K562 (cell line): Measurements from ENCODE around the gene AGPAT1. TPM values are rescaled to one million over a fixed set of nuclear protein-coding genes. Genes with fewer than 3 reads are reported as not detected.

Experiments used
- CBFA2T2 ChIP-seq: fragments of 450-650 bp; conservative IDR thresholded peaks from 2 replicates; pipeline ENCODE4 v1.6.1; 2017; ENCODE audit warnings: mild to moderate bottlenecking
- CBX3 ChIP-seq, 2 experiments: IDR thresholded peaks; 1 replicate in 1 of 2; 2 replicates in 1 of 2; pipeline ENCODE4 v1.6.1; 2012; ENCODE audit warnings: inconsistent platforms in 2 of 2, low read length in 2 of 2, borderline replicate concordance in 1 of 2, control low read depth in 1 of 2
- CHCHD3 ChIP-seq: fragments of 250-450 bp; sonication (Bioruptor Pico); IDR thresholded peaks from 2 replicates; pipeline ENCODE4 v2.1.2; 2022; ENCODE audit warnings: mild to moderate bottlenecking
- ETV5 ChIP-seq: sonication (generic); formaldehyde crosslinking; IDR thresholded peaks from 2 replicates; pipeline ENCODE4 v1.4.0; 2020; ENCODE audit warnings: low read depth, mild to moderate bottlenecking, missing genetic modification reagents
- KHSRP ChIP-seq: fragments of 450-650 bp; IDR thresholded peaks from 2 replicates; pipeline ENCODE4 v1.6.1; 2017
- LARP7 ChIP-seq: fragments of 450-650 bp; IDR thresholded peaks from 2 replicates; pipeline ENCODE4 v1.6.1; 2016
- MEIS2 ChIP-seq: fragments of 450-650 bp; IDR thresholded peaks from 2 replicates; pipeline ENCODE4 v1.6.1; 2014; ENCODE audit warnings: mild to moderate bottlenecking; ENCODE audit not compliant: partially characterized antibody
- RAD21 ChIP-seq, 2 experiments: fragments of 250-450 bp in 1 of 2; fragments of 450-650 bp in 1 of 2; sonication (Bioruptor Pico) in 1 of 2; formaldehyde crosslinking in 1 of 2; IDR thresholded peaks in 1 of 2; conservative IDR thresholded peaks in 1 of 2; 2 replicates each; pipeline versions ENCODE4 v1.4.0 to v1.8.0; 2020 to 2022; ENCODE audit warnings: mild to moderate bottlenecking in 2 of 2, moderate library complexity in 1 of 2
- SIN3B ChIP-seq: fragments of 450-650 bp; IDR thresholded peaks from 2 replicates; pipeline ENCODE4 v1.6.1; 2017; ENCODE audit warnings: low read depth, mild to moderate bottlenecking, moderate library complexity
- TAF1 ChIP-seq: IDR thresholded peaks from 2 replicates; pipeline ENCODE4 v1.6.1; 2011; ENCODE audit warnings: mild to moderate bottlenecking, low read length, moderate library complexity; ENCODE audit not compliant: insufficient read depth, control insufficient read depth, severe bottlenecking; ENCODE audit errors: extremely low read depth
- polyA plus RNA-seq, 8 experiments: library from polyadenylated mRNA; depleted of rRNA in 4 of 8; stranded (reverse) in 5 of 8; unstranded in 3 of 8; fragments of >200 nt; fragmentation: Nextera tagmentation in 2 of 8; fragmentation: Illumina TruSeq in 1 of 8; extraction: Ambion mirVana in 2 of 8; extraction: Trizol in 1 of 8; gene quantifications; 2 replicates each; pipeline versions ENCODE4 v1.2.1 to v1.2.3, GENCODE V29; 2011 to 2014; ENCODE audit warnings: inconsistent platforms in 1 of 8, missing spikeins in 1 of 8
- total RNA-seq, 7 experiments: library from RNA; depleted of rRNA in 6 of 7; stranded (reverse); fragments of >200 nt in 6 of 7; fragmentation: Illumina TruSeq in 2 of 7; extraction: Trizol in 2 of 7; gene quantifications; 2 replicates each; pipeline versions ENCODE4 v1.2.1 to v1.2.3, GENCODE V29; 2011 to 2021; ENCODE audit warnings: low replicate concordance in 1 of 7
- TF ChIP-seq, protein P1 (sequence below): fragments of 450-650 bp; IDR thresholded peaks from 2 replicates; pipeline ENCODE4 v1.6.1; 2018; ENCODE audit not compliant: partially characterized antibody
- TF ChIP-seq, protein P2 (sequence below), 2 experiments: fragments of 250-450 bp in 1 of 2; fragments of 450-650 bp in 1 of 2; sonication (Bioruptor Pico) in 1 of 2; IDR thresholded peaks; 2 replicates each; pipeline versions ENCODE4 v1.6.1 to v1.8.0; 2016 to 2021; ENCODE audit warnings: mild to moderate bottlenecking in 2 of 2, moderate library complexity in 2 of 2, missing compliant biosample characterization in 1 of 2, missing genetic modification characterization in 1 of 2
- TF ChIP-seq, protein P3 (sequence below): fragments of 450-650 bp; formaldehyde crosslinking; IDR thresholded peaks from 2 replicates; pipeline ENCODE4 v1.4.0; 2020; ENCODE audit warnings: mild to moderate bottlenecking, moderate library complexity
- TF ChIP-seq, protein P4 (sequence below): fragments of 250-450 bp; sonication (Bioruptor Pico); IDR thresholded peaks from 2 replicates; pipeline ENCODE4 v1.8.0; 2022; ENCODE audit warnings: moderate library complexity, mild to moderate bottlenecking, inconsistent platforms
- TF ChIP-seq, protein P5 (sequence below): sonication (generic); formaldehyde crosslinking; IDR thresholded peaks from 2 replicates; pipeline ENCODE4 v1.8.1; 2023; ENCODE audit warnings: mild to moderate bottlenecking, missing genetic modification reagents
- TF ChIP-seq, protein P6 (sequence below): fragments of 450-650 bp; IDR thresholded peaks from 2 replicates; pipeline ENCODE4 v1.6.1; 2016; ENCODE audit warnings: borderline replicate concordance

AGPAT1 gene
- total and polyA plus RNA-seq, 9 of the 15 experiments (the other 6 are each of a cell fraction or from before 2014, with no cell fraction given) = 37.9 to 176 (median 69.4) TPM

DNA sequence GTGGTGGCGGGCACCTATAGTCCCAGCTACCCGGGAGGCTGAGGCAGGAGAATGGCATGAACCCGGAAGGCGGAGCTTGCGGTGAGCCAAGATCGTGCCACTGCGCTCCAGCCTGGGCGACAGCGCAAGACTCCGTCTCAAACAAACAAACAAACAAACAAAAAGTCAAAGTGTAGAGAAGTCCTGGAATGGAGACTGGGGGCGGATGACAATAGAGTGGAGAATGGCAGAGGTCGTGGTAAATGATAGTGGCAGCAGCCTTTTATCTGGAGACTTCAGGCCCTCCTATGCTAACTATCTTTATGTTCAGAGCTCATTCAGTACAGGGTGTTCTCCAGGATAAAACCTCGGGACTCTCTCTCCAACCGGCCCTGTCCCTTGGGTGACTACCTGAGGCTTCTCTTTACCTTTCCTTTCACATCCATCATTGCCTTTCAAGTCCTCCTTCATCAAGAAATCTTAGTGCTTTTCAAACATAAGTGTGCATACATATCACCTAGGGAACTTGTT lies 44.4 kb downstream of the AGPAT1 start (continued):
- TF ChIP-seq CBX3 (IDR thresholded peaks at IDR 0.05; ENCODE audit: borderline replicate concordance in 1 of 2, low read length in 2 of 2) (peak in 1 of 2 experiments; percentile 78; a peak in 1 of 3 replicates), SIN3B (no peak), MEIS2 (peak; percentile 85), CHCHD3 (CRISPR knock-in tag) (no peak), CBFA2T2 (peak; percentile 99), LARP7 (peak; percentile 34; the same call in 1 of the 2 replicates), KHSRP (peak; percentile 93), TAF1 (peak; percentile 59), RAD21 (CRISPR knock-in tag; conservative IDR thresholded peaks at IDR 0.05 in 1 of 2, IDR thresholded peaks at IDR 0.05 in 1 of 2) (0 out of 4 replicates have a peak, but pooled peaks of 1 of the 2 experiments have one; percentile 10), ETV5 (0 out of 2 replicates have a peak, but pooled peaks have one; percentile 26)
- TF ChIP-seq, protein P1, sequence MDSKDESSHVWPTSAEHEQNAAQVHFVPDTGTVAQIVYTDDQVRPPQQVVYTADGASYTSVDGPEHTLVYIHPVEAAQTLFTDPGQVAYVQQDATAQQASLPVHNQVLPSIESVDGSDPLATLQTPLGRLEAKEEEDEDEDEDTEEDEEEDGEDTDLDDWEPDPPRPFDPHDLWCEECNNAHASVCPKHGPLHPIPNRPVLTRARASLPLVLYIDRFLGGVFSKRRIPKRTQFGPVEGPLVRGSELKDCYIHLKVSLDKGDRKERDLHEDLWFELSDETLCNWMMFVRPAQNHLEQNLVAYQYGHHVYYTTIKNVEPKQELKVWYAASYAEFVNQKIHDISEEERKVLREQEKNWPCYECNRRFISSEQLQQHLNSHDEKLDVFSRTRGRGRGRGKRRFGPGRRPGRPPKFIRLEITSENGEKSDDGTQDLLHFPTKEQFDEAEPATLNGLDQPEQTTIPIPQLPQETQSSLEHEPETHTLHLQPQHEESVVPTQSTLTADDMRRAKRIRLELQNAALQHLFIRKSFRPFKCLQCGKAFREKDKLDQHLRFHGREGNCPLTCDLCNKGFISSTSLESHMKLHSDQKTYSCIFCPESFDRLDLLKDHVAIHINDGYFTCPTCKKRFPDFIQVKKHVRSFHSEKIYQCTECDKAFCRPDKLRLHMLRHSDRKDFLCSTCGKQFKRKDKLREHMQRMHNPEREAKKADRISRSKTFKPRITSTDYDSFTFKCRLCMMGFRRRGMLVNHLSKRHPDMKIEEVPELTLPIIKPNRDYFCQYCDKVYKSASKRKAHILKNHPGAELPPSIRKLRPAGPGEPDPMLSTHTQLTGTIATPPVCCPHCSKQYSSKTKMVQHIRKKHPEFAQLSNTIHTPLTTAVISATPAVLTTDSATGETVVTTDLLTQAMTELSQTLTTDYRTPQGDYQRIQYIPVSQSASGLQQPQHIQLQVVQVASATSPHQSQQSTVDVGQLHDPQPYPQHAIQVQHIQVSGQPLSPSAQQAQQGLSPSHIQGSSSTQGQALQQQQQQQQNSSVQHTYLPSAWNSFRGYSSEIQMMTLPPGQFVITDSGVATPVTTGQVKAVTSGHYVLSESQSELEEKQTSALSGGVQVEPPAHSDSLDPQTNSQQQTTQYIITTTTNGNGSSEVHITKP = peak; percentile 53
- TF ChIP-seq, protein P2, sequence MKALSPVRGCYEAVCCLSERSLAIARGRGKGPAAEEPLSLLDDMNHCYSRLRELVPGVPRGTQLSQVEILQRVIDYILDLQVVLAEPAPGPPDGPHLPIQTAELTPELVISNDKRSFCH (CRISPR knock-in tag; IDR thresholded peaks at IDR 0.05) = no peak
- TF ChIP-seq, protein P2 (tag; IDR thresholded peaks at IDR 0.05) = peak; percentile 85
- TF ChIP-seq, protein P3, sequence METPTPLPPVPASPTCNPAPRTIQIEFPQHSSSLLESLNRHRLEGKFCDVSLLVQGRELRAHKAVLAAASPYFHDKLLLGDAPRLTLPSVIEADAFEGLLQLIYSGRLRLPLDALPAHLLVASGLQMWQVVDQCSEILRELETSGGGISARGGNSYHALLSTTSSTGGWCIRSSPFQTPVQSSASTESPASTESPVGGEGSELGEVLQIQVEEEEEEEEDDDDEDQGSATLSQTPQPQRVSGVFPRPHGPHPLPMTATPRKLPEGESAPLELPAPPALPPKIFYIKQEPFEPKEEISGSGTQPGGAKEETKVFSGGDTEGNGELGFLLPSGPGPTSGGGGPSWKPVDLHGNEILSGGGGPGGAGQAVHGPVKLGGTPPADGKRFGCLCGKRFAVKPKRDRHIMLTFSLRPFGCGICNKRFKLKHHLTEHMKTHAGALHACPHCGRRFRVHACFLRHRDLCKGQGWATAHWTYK = peak; percentile 87
- TF ChIP-seq, protein P4, sequence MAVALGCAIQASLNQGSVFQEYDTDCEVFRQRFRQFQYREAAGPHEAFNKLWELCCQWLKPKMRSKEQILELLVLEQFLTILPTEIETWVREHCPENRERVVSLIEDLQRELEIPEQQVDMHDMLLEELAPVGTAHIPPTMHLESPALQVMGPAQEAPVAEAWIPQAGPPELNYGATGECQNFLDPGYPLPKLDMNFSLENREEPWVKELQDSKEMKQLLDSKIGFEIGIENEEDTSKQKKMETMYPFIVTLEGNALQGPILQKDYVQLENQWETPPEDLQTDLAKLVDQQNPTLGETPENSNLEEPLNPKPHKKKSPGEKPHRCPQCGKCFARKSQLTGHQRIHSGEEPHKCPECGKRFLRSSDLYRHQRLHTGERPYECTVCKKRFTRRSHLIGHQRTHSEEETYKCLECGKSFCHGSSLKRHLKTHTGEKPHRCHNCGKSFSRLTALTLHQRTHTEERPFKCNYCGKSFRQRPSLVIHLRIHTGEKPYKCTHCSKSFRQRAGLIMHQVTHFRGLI = no peak
- TF ChIP-seq, protein P5, sequence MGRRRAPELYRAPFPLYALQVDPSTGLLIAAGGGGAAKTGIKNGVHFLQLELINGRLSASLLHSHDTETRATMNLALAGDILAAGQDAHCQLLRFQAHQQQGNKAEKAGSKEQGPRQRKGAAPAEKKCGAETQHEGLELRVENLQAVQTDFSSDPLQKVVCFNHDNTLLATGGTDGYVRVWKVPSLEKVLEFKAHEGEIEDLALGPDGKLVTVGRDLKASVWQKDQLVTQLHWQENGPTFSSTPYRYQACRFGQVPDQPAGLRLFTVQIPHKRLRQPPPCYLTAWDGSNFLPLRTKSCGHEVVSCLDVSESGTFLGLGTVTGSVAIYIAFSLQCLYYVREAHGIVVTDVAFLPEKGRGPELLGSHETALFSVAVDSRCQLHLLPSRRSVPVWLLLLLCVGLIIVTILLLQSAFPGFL = no peak
- TF ChIP-seq, protein P6, sequence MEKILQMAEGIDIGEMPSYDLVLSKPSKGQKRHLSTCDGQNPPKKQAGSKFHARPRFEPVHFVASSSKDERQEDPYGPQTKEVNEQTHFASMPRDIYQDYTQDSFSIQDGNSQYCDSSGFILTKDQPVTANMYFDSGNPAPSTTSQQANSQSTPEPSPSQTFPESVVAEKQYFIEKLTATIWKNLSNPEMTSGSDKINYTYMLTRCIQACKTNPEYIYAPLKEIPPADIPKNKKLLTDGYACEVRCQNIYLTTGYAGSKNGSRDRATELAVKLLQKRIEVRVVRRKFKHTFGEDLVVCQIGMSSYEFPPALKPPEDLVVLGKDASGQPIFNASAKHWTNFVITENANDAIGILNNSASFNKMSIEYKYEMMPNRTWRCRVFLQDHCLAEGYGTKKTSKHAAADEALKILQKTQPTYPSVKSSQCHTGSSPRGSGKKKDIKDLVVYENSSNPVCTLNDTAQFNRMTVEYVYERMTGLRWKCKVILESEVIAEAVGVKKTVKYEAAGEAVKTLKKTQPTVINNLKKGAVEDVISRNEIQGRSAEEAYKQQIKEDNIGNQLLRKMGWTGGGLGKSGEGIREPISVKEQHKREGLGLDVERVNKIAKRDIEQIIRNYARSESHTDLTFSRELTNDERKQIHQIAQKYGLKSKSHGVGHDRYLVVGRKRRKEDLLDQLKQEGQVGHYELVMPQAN = 0 out of 2 replicates have a peak, but pooled peaks have one; percentile 16
